Endothelial cell of umbilical vein (primary cell): Measurements from ENCODE around the gene QSOX2. TPM values are rescaled to one million over a fixed set of nuclear protein-coding genes. Genes with fewer than 3 reads are reported as not detected.

ENCODE experiments used
- BruUV-seq: library from RNA; stranded (reverse); fragments of 400-500 nt; replicated peaks from 2 replicates; lab custom pipeline; 2021; lab: Mats Ljungman, UMichigan
- CTCF ChIA-PET: fragments of 300-600, 350-600 bp; sonication (Branson Sonifier 250); formaldehyde crosslinking; loops from one replicate; lab custom pipeline; 2021; ENCODE audit warnings: antibody characterized with exemption, inconsistent platforms; lab: Charles Lee
- POLR2A ChIA-PET: fragments of 300-600, 350-600 bp; sonication (Branson Sonifier 250); formaldehyde crosslinking; loops from one replicate; lab custom pipeline; 2021; ENCODE audit warnings: antibody characterized with exemption, inconsistent platforms; lab: Charles Lee
- DNase-seq: peaks from one replicate; pipeline ENCODE4 v3.0.0-alpha.2; 2011; ENCODE audit warnings: low read depth, low spot score
- FAIRE-seq: peaks from 2 replicates; lab custom pipeline; 2011; peaks lifted over from hg19 to GRCh38; lab: Jason Lieb, UNC
- H2AFZ ChIP-seq: 2 replicates; pipeline ENCODE4 v1.6.0; 2012; ENCODE audit warnings: low read depth, low read length, control low read depth, inconsistent platforms
- H3K27ac ChIP-seq: 2 replicates; pipeline ENCODE4 v1.5.1; 2011; ENCODE audit warnings: low read depth, mild to moderate bottlenecking, control low read depth, low read length, moderate library complexity; ENCODE audit not compliant: insufficient read depth
- H3K27me3 ChIP-seq, 2 experiments: 2 replicates each; pipeline versions ENCODE4 v1.6.0 to v1.6.1; 2011; ENCODE audit warnings: low read length in 2 of 2, mixed read lengths in 1 of 2; ENCODE audit not compliant: control insufficient read depth in 2 of 2, insufficient read depth in 2 of 2
- H3K36me3 ChIP-seq, 2 experiments: 2 replicates in 1 of 2; 3 replicates in 1 of 2; pipeline ENCODE4 v1.5.1; 2011; ENCODE audit warnings: low read length in 2 of 2, mild to moderate bottlenecking in 1 of 2, moderate library complexity in 1 of 2; ENCODE audit not compliant: control insufficient read depth in 2 of 2, insufficient read depth in 2 of 2; ENCODE audit errors: extremely low read depth in 1 of 2
- H3K4me1 ChIP-seq: 3 replicates; pipeline ENCODE4 v1.5.1; 2011; ENCODE audit warnings: mild to moderate bottlenecking, low read length; ENCODE audit not compliant: control insufficient read depth, insufficient read depth; ENCODE audit errors: extremely low read depth
- H3K4me2 ChIP-seq: 2 replicates; pipeline ENCODE4 v1.6.1; 2011; ENCODE audit warnings: low read length, control low read depth, mixed read lengths; ENCODE audit not compliant: insufficient read depth
- H3K4me3 ChIP-seq, 3 experiments: fragments of 200-600 bp in 1 of 3; sonication (generic), shearing (Covaris generic) in 1 of 3; replicated peaks in 1 of 3; 2 replicates each; pipeline ENCODE4 v1.5.1; 2011 to 2016; ENCODE audit warnings: control low read depth in 3 of 3, low read length in 3 of 3, mild to moderate bottlenecking in 2 of 3, inconsistent platforms in 1 of 3, low read depth in 1 of 3, moderate library complexity in 1 of 3; ENCODE audit not compliant: insufficient read depth in 1 of 3
- H3K79me2 ChIP-seq: 2 replicates; pipeline ENCODE4 v1.6.0; 2012; ENCODE audit warnings: low read length, inconsistent platforms; ENCODE audit not compliant: control insufficient read depth, insufficient read depth
- H3K9ac ChIP-seq: replicated peaks from 2 replicates; pipeline ENCODE3; 2011; ENCODE audit warnings: low read length, control low read depth; ENCODE audit not compliant: insufficient read depth; ENCODE audit errors: extremely low read depth
- H3K9me1 ChIP-seq: replicated peaks from 3 replicates; pipeline ENCODE4 v1.6.0; 2011; ENCODE audit warnings: mild to moderate bottlenecking, low read length; ENCODE audit not compliant: control insufficient read depth, insufficient read depth; ENCODE audit errors: extremely low read depth
- H3K9me3 ChIP-seq: replicated peaks from 2 replicates; pipeline ENCODE4 v1.5.1; 2012; ENCODE audit warnings: low read length, inconsistent platforms; ENCODE audit not compliant: control insufficient read depth, insufficient read depth
- H4K20me1 ChIP-seq: replicated peaks from 2 replicates; pipeline ENCODE3; 2011; ENCODE audit warnings: mild to moderate bottlenecking, low read length; ENCODE audit not compliant: control insufficient read depth, insufficient read depth; ENCODE audit errors: extremely low read depth
- EZH2 ChIP-seq: IDR thresholded peaks from 2 replicates; pipeline ENCODE4 v1.6.1; 2012; ENCODE audit warnings: borderline replicate concordance, low read depth, mild to moderate bottlenecking, moderate library complexity, low read length, inconsistent platforms; ENCODE audit not compliant: severe bottlenecking
- FOS ChIP-seq: IDR thresholded peaks from 2 replicates; pipeline ENCODE4 v1.6.1; 2011; ENCODE audit warnings: mild to moderate bottlenecking, low read length, moderate library complexity, borderline replicate concordance; ENCODE audit not compliant: insufficient read depth
- GATA2 ChIP-seq: IDR thresholded peaks from 2 replicates; pipeline ENCODE4 v1.7.0; 2011; ENCODE audit warnings: low read depth, mild to moderate bottlenecking, moderate library complexity, mixed read lengths, low read length; ENCODE audit not compliant: insufficient read length, insufficient read depth
- JUN ChIP-seq: IDR thresholded peaks from 2 replicates; pipeline ENCODE4 v1.6.1; 2011; ENCODE audit warnings: borderline replicate concordance, low read depth; ENCODE audit not compliant: insufficient read length, insufficient read depth
- MAX ChIP-seq: IDR thresholded peaks from 2 replicates; pipeline ENCODE4 v1.6.1; 2011; ENCODE audit not compliant: insufficient read depth, insufficient read length
- MYC ChIP-seq: IDR thresholded peaks from one replicate; pipeline ENCODE4 v1.6.1; 2011; ENCODE audit warnings: mild to moderate bottlenecking, low read depth, low read length
- POLR2A ChIP-seq: IDR thresholded peaks from 2 replicates; pipeline ENCODE4 v1.6.1; 2012; ENCODE audit warnings: low read depth, mild to moderate bottlenecking, control low read depth, low read length
- POLR2AphosphoS5 ChIP-seq: IDR thresholded peaks from 2 replicates; pipeline ENCODE4 v1.6.1; 2012; ENCODE audit warnings: low read depth, mild to moderate bottlenecking, control low read depth, low read length, moderate library complexity; ENCODE audit not compliant: insufficient read depth
- dilution Hi-C: fragments of 300-500 bp; cut with MboI; formaldehyde crosslinking; loops from one replicate; pipeline ENCODE4 v1.15.0; 2019; ENCODE audit warnings: low sequenced_read_pairs; ENCODE audit not compliant: extremely low pct_ligation_motif_present
- intact Hi-C: fragments of 100-400 bp; cut with micrococcal nuclease; formaldehyde crosslinking; loops from one replicate; pipeline ENCODE4 v1.10.0; 2022
- polyA plus RNA-seq, 4 experiments: library from polyadenylated mRNA; depleted of rRNA in 3 of 4; stranded (reverse) in 3 of 4; unstranded in 1 of 4; fragments of >200 nt; gene quantifications; 2 replicates each; pipeline versions ENCODE4 v1.2.1 to v1.2.3, GENCODE V29; 2011 to 2012; ENCODE audit warnings: missing spikeins in 1 of 4
- total RNA-seq: library from RNA; stranded (reverse); gene quantifications from 2 replicates; pipeline ENCODE4 v1.2.3, GENCODE V29; 2021
- TF ChIP-seq, protein P1 (sequence below), 2 donors: IDR thresholded peaks; 1 replicate in 1 of 2; 2 replicates in 1 of 2; pipeline ENCODE4 v1.5.1; 2011; ENCODE audit warnings: low read length in 2 of 2, mild to moderate bottlenecking in 2 of 2, moderate library complexity in 2 of 2, control low read depth in 1 of 2, inconsistent platforms in 1 of 2, low read depth in 1 of 2; ENCODE audit not compliant: insufficient read depth in 1 of 2; ENCODE audit errors: extremely low read depth in 1 of 2

Gene QSOX2
- total and polyA plus RNA-seq, 2 donors (not counting 3 experiments of a cell fraction or from before 2014, with no cell fraction given), result 16.4 to 23.4 TPM

- H3K79me2 ChIP-seq, result peaks cover 16% of the 10 kb centered on the region
- H2AFZ ChIP-seq, result no peak overlapping the region
- intact Hi-C loops (no loop called here), dilution Hi-C loops (no loop called here)
- no peak overlapping the region for H3K4me3 ChIP-seq
- H4K20me1 ChIP-seq, result no peaks in the 10 kb centered on the region
- peaks cover 0 to 7% of the 10 kb centered on the region in 2 experiments for H3K36me3 ChIP-seq
- H3K4me1 ChIP-seq, result peaks cover 1% of the 10 kb centered on the region
- H3K27ac ChIP-seq, result no peak overlapping the region
- H3K27me3 ChIP-seq, result no peaks in the 10 kb centered on the region
- no peak for FAIRE-seq
- TF ChIP-seq, protein P1, sequence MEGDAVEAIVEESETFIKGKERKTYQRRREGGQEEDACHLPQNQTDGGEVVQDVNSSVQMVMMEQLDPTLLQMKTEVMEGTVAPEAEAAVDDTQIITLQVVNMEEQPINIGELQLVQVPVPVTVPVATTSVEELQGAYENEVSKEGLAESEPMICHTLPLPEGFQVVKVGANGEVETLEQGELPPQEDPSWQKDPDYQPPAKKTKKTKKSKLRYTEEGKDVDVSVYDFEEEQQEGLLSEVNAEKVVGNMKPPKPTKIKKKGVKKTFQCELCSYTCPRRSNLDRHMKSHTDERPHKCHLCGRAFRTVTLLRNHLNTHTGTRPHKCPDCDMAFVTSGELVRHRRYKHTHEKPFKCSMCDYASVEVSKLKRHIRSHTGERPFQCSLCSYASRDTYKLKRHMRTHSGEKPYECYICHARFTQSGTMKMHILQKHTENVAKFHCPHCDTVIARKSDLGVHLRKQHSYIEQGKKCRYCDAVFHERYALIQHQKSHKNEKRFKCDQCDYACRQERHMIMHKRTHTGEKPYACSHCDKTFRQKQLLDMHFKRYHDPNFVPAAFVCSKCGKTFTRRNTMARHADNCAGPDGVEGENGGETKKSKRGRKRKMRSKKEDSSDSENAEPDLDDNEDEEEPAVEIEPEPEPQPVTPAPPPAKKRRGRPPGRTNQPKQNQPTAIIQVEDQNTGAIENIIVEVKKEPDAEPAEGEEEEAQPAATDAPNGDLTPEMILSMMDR (IDR thresholded peaks at IDR 0.05; ENCODE audit: extremely low read depth in 1 of 2, insufficient read depth in 1 of 2, low read depth in 1 of 2, low read length in 2 of 2), result no peak
- TF ChIP-seq GATA2 (no peak), MAX (no peak), MYC (no peak), POLR2AphosphoS5 (no peak), POLR2A (no peak), FOS (no peak), JUN (no peak), EZH2 (no peak)
- H3K9ac ChIP-seq, result no peak overlapping the region
- no peak overlapping the region for H3K4me2 ChIP-seq
- ChIA-PET CTCF (interaction anchor here (0.9 to 1.6 kb wide), 4 partner anchors 11 to 69 kb away, joined by 3 to 6 read pairs (median 4); no protein-coding TSS in a partner anchor), POLR2A (interaction anchor here (0.6 kb wide), 1 partner anchor 1379 kb away, joined by 3 read pairs; no protein-coding TSS in a partner anchor)
- H3K9me3 ChIP-seq, result no peaks in the 10 kb centered on the region
- H3K9me1 ChIP-seq, result no peaks in the 10 kb centered on the region
- DNase-seq, result no peak
- BruUV-seq, result no TSS peak
These were observed 6.3 kb downstream of the QSOX2 start for GRCh38 chr9:136239135-136239982.
